ENCODE results near the gene SLC16A1.

- TF ChIP-seq GATA3 (IDR thresholded peaks at IDR 0.05; ENCODE audit: low read depth, low read length) (no peak), GATA2 (IDR thresholded peaks at IDR 0.05; ENCODE audit: low read depth, low read length) (no peak)
Measured at GRCh38 chr1:112877750-112878149, 78.2 kb downstream of the SLC16A1 start.

Data from SH-SY5Y (cell line).